Lower leg skin (tissue), 4 donors: ENCODE results near the gene TTLL5. TPM values are rescaled to one million over a fixed set of nuclear protein-coding genes. Genes with fewer than 3 reads are reported as not detected.

ENCODE experiments used
- DNase-seq, 2 donors: peaks; one replicate each; pipeline ENCODE4 v3.0.0-alpha.2; 2019; ENCODE audit warnings: low spot score in 2 of 2
- H3K4me3 ChIP-seq: fragments of 200-600 bp; sonication (generic); 2 replicates; pipeline ENCODE4 v1.5.1; 2017; ENCODE audit warnings: mild to moderate bottlenecking, low read depth; ENCODE audit not compliant: poor library complexity, severe bottlenecking
- CTCF ChIP-seq, 3 donors: fragments of 450-650 bp; IDR thresholded peaks; one replicate each; pipeline ENCODE4 v1.5.1; 2016; ENCODE audit warnings: antibody characterized with exemption in 3 of 3, mild to moderate bottlenecking in 3 of 3, moderate library complexity in 2 of 3
- POLR2A ChIP-seq, 2 donors: fragments of 450-650 bp; IDR thresholded peaks; one replicate each; pipeline ENCODE4 v1.6.1; 2016 to 2017; ENCODE audit warnings: antibody characterized with exemption in 2 of 2, mild to moderate bottlenecking in 1 of 2, moderate library complexity in 1 of 2
- WGBS, 2 donors: methylation state at CpG; one replicate each; pipeline ENCODE4 v1.1.5; 2018; 5-methylcytosine and 5-hydroxymethylcytosine counted together
- intact Hi-C: fragments of 100-400 bp; cut with DNase I; formaldehyde crosslinking; loops from one replicate; pipeline ENCODE4 v1.15.0; 2023; ENCODE audit warnings: low total_unique reads
- total RNA-seq, 4 donors: library from RNA; depleted of rRNA; stranded (reverse); fragments of >200 nt; gene quantifications; one replicate each; pipeline ENCODE4 v1.1.0, GENCODE V29; 2016

TTLL5 gene
- total RNA-seq, 4 donors from 2014 or later = 16.5 to 31.1 (median 18.4) TPM

- intact Hi-C loops = no loop called here
- no peak for DNase-seq
- 47 to 62% methylated on average over 7 of the region's 7 CpGs for WGBS, 2 donors
- no peak for TF ChIP-seq POLR2A (IDR thresholded peaks at IDR 0.05)
- H3K4me3 ChIP-seq = no peak overlapping the region
Observed at GRCh38 chr14:75822522-75823141, 161.6 kb downstream of the TTLL5 start.

- TF ChIP-seq CTCF (IDR thresholded peaks at IDR 0.05) (no peak), POLR2A (IDR thresholded peaks at IDR 0.05) (no peak)
- intact Hi-C loops = no loop called here
Observed at GRCh38 chr14:75823334-75823733, 162.3 kb downstream of the TTLL5 start.

GRCh38 chr14:75824318-75824717 is 163.3 kb downstream of the TTLL5 start:
- H3K4me3 ChIP-seq = no peak overlapping the region
- 86 to 91% methylated on average over 3 of the region's 3 CpGs for WGBS, 2 donors
- no peak for DNase-seq
- intact Hi-C loops = no loop called here
- no peak for TF ChIP-seq CTCF (IDR thresholded peaks at IDR 0.05)
- no peak for TF ChIP-seq POLR2A (IDR thresholded peaks at IDR 0.05)

More at GRCh38 chr14:75823334-75823733, 162.3 kb downstream of the TTLL5 start:
- no peak for DNase-seq
- WGBS, 2 donors = 50 to 59% methylated on average over 4 of the region's 4 CpGs
- H3K4me3 ChIP-seq = no peak overlapping the region

- no peak for DNase-seq
- intact Hi-C loops = no loop called here
Observed at GRCh38 chr14:75825147-75825592, 164.1 kb downstream of the TTLL5 start.

GRCh38 chr14:75826599-75826998 is 165.6 kb downstream of the TTLL5 start:
- no peak for TF ChIP-seq POLR2A (IDR thresholded peaks at IDR 0.05)
- TF ChIP-seq CTCF (IDR thresholded peaks at IDR 0.05) = no peak
- intact Hi-C loops = no loop called here
- no peak for DNase-seq
- 94 to 96% methylated on average over 3 of the region's 3 CpGs for WGBS, 2 donors
- H3K4me3 ChIP-seq = no peak overlapping the region

More at GRCh38 chr14:75825147-75825592, 164.1 kb downstream of the TTLL5 start:
- H3K4me3 ChIP-seq = no peak overlapping the region
- WGBS, 2 donors = 61 to 67% methylated on average over 3 of the region's 3 CpGs
- no peak for TF ChIP-seq CTCF (IDR thresholded peaks at IDR 0.05)
- no peak for TF ChIP-seq POLR2A (IDR thresholded peaks at IDR 0.05)

- no peak for DNase-seq
- intact Hi-C loops = no loop called here
- H3K4me3 ChIP-seq = no peak overlapping the region
- 95 to 98% methylated on average over 3 of the region's 3 CpGs for WGBS, 2 donors
- no peak for TF ChIP-seq CTCF (IDR thresholded peaks at IDR 0.05)
- no peak for TF ChIP-seq POLR2A (IDR thresholded peaks at IDR 0.05)
Observed at GRCh38 chr14:75827331-75827730, 166.3 kb downstream of the TTLL5 start.
